Hair follicular keratinocyte (primary cell): ENCODE data around the gene BCAS1. TPM values are rescaled to one million over a fixed set of nuclear protein-coding genes. Genes with fewer than 3 reads are reported as not detected.

Experiments used
- total RNA-seq: library from RNA; depleted of rRNA; stranded (reverse); fragments of >200 nt; gene quantifications from 2 replicates; pipeline ENCODE4 v1.2.3, GENCODE V29; 2015

The BCAS1 gene, protein sequence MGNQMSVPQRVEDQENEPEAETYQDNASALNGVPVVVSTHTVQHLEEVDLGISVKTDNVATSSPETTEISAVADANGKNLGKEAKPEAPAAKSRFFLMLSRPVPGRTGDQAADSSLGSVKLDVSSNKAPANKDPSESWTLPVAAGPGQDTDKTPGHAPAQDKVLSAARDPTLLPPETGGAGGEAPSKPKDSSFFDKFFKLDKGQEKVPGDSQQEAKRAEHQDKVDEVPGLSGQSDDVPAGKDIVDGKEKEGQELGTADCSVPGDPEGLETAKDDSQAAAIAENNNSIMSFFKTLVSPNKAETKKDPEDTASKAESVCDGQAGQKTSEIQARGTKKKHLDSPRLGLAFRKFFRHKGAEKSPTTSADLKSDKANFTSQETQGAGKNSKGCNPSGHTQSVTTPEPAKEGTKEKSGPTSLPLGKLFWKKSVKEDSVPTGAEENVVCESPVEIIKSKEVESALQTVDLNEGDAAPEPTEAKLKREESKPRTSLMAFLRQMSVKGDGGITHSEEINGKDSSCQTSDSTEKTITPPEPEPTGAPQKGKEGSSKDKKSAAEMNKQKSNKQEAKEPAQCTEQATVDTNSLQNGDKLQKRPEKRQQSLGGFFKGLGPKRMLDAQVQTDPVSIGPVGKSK
- not detected in 2 replicates for total RNA-seq

DNA sequence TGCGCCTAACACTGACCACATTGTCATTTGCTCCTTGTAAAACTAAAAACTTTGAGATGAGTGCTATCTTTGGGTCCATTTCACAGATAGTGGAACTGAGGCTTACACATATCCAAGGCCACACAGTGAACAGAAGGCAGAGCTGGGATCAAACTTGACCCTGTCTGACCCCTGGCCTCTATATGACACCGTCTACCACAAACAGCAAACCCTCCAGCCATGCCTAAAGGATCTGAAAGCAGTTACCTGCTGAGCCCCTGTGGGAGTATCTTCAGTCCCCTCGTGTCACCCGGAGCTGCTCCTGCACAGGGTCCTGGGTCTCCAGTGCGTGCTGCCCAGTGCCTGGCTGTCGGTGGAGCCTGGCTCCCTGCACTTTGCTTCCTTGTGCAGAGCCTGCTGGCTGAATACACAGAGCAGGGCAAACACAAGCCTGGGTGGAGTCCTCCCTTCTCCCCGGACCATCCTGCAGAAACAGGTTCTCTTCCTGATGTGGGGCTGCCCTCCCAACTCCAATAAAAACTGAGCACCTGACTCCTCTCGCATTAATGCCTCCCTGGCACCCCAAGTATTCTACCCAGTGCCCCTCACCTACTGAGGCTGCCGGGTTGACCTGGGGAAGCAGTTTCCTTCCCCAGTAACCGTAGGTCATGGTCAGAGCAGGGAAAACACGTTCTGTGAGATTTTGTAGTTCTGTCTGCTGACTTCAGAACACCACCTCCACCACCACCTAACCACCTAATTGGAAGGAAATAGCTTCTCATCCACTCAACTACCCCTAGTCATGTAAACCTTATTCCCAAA is at the start of gene BCAS1:
TSS of gene BCAS1 (minus strand) at position 408 of the 801 bp plus-strand sequence. CDS start 11,876 bp downstream, outside the sequence.

Other genes with a start within 250 kb of the BCAS1 start
- 2.6 and 5.7 TPM in 2 replicates for gene CYP24A1, start 103.4 kb upstream of the BCAS1 start, total RNA-seq
- 71.7 and 74.6 TPM in 2 replicates for gene PFDN4, start 137.5 kb upstream of the BCAS1 start, total RNA-seq